Breast epithelium (tissue), 3 donors: Measurements from ENCODE around the gene BLNK.

Source experiments
- CTCF ChIP-seq, 3 donors: fragments of 450-650 bp; IDR thresholded peaks; one replicate each; pipeline ENCODE4 v1.5.1; 2016 to 2017; ENCODE audit warnings: antibody characterized with exemption in 3 of 3, mild to moderate bottlenecking in 3 of 3, moderate library complexity in 3 of 3
- POLR2A ChIP-seq: fragments of 450-650 bp; IDR thresholded peaks from one replicate; pipeline ENCODE4 v1.6.1; 2016; ENCODE audit warnings: antibody characterized with exemption, mild to moderate bottlenecking, moderate library complexity

DNA sequence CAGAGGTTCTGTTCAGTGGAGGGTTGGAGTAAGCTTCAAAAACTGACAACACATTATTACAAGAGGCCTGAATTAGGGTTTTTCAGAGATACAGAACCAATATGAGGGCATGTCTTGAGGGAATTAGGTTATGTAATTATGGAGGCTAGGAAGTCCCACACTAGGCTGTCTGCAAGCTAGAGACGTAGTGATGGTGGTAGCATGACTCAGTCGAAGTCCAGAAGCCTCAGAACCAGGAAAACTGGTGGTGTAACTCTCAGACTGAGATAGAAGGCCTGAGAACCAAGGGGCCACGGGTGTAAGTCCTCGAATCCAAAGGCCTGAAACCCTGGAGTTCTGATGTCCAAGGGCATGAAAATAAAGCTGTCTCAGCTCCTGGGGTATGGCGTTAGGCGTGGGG is 105.6 kb downstream of the BLNK start:
- TF ChIP-seq CTCF (IDR thresholded peaks at IDR 0.05) (no peak), POLR2A (no peak)
